ENCODE measurements around the gene OSBPL3. TPM values are rescaled to one million over a fixed set of nuclear protein-coding genes. Genes with fewer than 3 reads are reported as not detected.
A peak's percentile ranks its signal among the peaks of the same experiment; 100 is the strongest.

OSBPL3 gene
- polyA plus RNA-seq, 1 of the 3 experiments (the other 2 are of a cell fraction): 23.2 TPM

DNA sequence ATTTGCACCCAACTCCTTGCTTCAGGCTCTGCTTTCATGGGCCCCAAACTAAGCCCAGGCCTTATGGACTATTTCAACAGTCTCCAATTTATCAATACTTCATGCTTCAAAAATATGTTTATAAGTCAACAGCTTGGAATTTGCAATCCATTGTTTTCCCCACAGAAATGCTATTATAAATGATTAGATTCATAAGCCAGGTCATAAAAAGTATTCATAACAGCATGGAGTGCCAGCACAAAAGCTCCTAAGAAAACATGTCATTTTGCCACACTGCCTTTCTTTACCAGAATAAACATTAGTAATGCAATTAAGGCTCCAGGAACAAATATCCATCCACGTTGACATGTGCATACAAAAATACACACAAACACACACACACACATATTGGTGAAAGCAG is 30.1 kb downstream of the OSBPL3 start:
- Histone ChIP-seq H3K27ac (ENCODE audit: low read depth in 2 of 2, low read length in 1 of 2) (no peak overlapping the region), H3K36me3 (replicated peaks in 1 of 2; ENCODE audit: control insufficient read depth in 1 of 2, insufficient read depth in 2 of 2, low read length in 1 of 2) (no peaks in the 10 kb centered on the region)
- TF ChIP-seq GATA2 (CRISPR knock-in tag; IDR thresholded peaks at IDR 0.05) (no peak), NFIC (IDR thresholded peaks at IDR 0.05; ENCODE audit: borderline replicate concordance) (no peak), ELF1 (IDR thresholded peaks at IDR 0.05) (no peak), TCF12 (IDR thresholded peaks at IDR 0.05) (peak; percentile 53), JUND (IDR thresholded peaks at IDR 0.05) (no peak), GABPA (IDR thresholded peaks at IDR 0.05; ENCODE audit: low read depth) (no peak), MEF2A (IDR thresholded peaks at IDR 0.05; ENCODE audit: borderline replicate concordance, low read depth) (no peak), TAF1 (IDR thresholded peaks at IDR 0.05; ENCODE audit: borderline replicate concordance, low read depth, low read length) (no peak), FOXM1 (IDR thresholded peaks at IDR 0.05; ENCODE audit: low read depth) (no peak), TEAD4 (IDR thresholded peaks at IDR 0.05; ENCODE audit: borderline replicate concordance, insufficient read depth) (0 out of 2 replicates have a peak, but pooled peaks have one; percentile 18), MXI1 (IDR thresholded peaks at IDR 0.05; ENCODE audit: low read depth, low read length) (no peak)
- TF ChIP-seq, protein P1, sequence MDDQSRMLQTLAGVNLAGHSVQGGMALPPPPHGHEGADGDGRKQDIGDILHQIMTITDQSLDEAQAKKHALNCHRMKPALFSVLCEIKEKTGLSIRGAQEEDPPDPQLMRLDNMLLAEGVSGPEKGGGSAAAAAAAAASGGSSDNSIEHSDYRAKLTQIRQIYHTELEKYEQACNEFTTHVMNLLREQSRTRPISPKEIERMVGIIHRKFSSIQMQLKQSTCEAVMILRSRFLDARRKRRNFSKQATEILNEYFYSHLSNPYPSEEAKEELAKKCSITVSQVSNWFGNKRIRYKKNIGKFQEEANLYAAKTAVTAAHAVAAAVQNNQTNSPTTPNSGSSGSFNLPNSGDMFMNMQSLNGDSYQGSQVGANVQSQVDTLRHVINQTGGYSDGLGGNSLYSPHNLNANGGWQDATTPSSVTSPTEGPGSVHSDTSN (IDR thresholded peaks at IDR 0.05): peak; percentile 4; the same call in 1 of the 2 replicates
- TF ChIP-seq, protein P2, sequence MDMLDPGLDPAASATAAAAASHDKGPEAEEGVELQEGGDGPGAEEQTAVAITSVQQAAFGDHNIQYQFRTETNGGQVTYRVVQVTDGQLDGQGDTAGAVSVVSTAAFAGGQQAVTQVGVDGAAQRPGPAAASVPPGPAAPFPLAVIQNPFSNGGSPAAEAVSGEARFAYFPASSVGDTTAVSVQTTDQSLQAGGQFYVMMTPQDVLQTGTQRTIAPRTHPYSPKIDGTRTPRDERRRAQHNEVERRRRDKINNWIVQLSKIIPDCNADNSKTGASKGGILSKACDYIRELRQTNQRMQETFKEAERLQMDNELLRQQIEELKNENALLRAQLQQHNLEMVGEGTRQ (IDR thresholded peaks at IDR 0.05; ENCODE audit: borderline replicate concordance, low read depth, low read length): no peak
- TF ChIP-seq, protein P3, sequence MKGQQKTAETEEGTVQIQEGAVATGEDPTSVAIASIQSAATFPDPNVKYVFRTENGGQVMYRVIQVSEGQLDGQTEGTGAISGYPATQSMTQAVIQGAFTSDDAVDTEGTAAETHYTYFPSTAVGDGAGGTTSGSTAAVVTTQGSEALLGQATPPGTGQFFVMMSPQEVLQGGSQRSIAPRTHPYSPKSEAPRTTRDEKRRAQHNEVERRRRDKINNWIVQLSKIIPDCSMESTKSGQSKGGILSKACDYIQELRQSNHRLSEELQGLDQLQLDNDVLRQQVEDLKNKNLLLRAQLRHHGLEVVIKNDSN (IDR thresholded peaks at IDR 0.05; ENCODE audit: borderline replicate concordance, low read depth): no peak

DNA sequence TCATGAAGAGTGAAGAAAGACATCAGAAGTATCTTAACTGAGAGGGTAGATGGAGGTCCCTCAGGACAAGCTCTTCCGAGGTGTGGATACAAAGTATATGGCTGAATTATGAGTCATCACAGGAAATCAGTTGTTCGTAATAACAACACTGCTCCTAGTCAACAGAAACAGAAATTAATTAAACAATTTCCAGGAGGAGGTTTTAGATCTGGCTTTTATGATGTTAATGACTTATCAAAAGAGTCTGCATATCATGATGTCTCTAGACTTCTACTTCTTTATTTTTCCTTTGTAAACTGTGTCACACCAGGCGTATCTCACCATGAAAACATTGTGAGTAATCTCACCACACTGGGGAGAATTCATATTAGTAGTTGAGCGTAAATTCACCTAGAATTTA is 31.2 kb downstream of the OSBPL3 start:
- ChIA-PET CTCF (interaction anchor here (1.2 to 1.4 kb wide), 2 partner anchors 136 to 145 kb away, joined by 5 to 7 read pairs; no protein-coding TSS in a partner anchor), POLR2A (no interaction called here)
- Histone ChIP-seq H3K79me2 (ENCODE audit: insufficient read depth) (peaks cover 98% of the 10 kb centered on the region), H4K20me1 (ENCODE audit: insufficient read depth) (no peaks in the 10 kb centered on the region), H3K36me3 (replicated peaks in 1 of 2; ENCODE audit: control insufficient read depth in 1 of 2, insufficient read depth in 2 of 2, low read length in 1 of 2) (no peaks in the 10 kb centered on the region), H3K4me3 (ENCODE audit: low read depth in 2 of 2, low read length in 1 of 2) (no peak overlapping the region), H3K27me3 (ENCODE audit: insufficient read depth) (no peaks in the 10 kb centered on the region), H3K4me2 (no peak overlapping the region), H3K27ac (ENCODE audit: low read depth in 2 of 2, low read length in 1 of 2) (peak overlapping the region in 1 of 2 experiments; percentile 5; a peak in 1 of 4 replicates), H3K4me1 (ENCODE audit: control insufficient read depth in 1 of 2, insufficient read depth in 2 of 2, low read depth in 1 of 2, low read length in 1 of 2) (peaks cover 2 to 14% of the 10 kb centered on the region in 2 experiments; a peak in 3 of 4 replicates), H3K9me3 (no peaks in the 10 kb centered on the region), H3K9ac (no peak overlapping the region), H3K9me2 (no peaks in the 10 kb centered on the region), H2AFZ (ENCODE audit: low read depth) (no peak overlapping the region), H3F3A (replicated peaks; ENCODE audit: insufficient read depth) (peaks cover 12% of the 10 kb centered on the region)
- TF ChIP-seq CHD2 (IDR thresholded peaks at IDR 0.05; ENCODE audit: low read length, partially characterized antibody) (no peak), FOSL2 (IDR thresholded peaks at IDR 0.05; ENCODE audit: borderline replicate concordance, low read depth) (peak; percentile 19; the same call in 1 of the 2 replicates)
- WGBS (ENCODE audit: low lambda C conversion rate): 72% methylated on average over 4 of the region's 4 CpGs
- DNase-seq: no peak

More for the DNA sequence above, 30.1 kb downstream of the OSBPL3 start:
- 73% methylated on average over 1 of the region's 1 CpG for WGBS (ENCODE audit: low lambda C conversion rate)
- H3K4me3 ChIP-seq (ENCODE audit: low read depth in 2 of 2, low read length in 1 of 2): no peak overlapping the region
- peaks cover 100% of the 10 kb centered on the region for H3K79me2 ChIP-seq (ENCODE audit: insufficient read depth)
- H3F3A ChIP-seq (replicated peaks; ENCODE audit: insufficient read depth): peaks cover 3% of the 10 kb centered on the region
- POLR2A ChIA-PET: no interaction called here
- H4K20me1 ChIP-seq (ENCODE audit: insufficient read depth): no peaks in the 10 kb centered on the region
- CTCF ChIA-PET: interaction anchor here (2.2 kb wide), 1 partner anchor 29 kb away, joined by 7 read pairs; no protein-coding TSS in a partner anchor
- no peaks in the 10 kb centered on the region for H3K27me3 ChIP-seq (ENCODE audit: insufficient read depth)
- no peaks in the 10 kb centered on the region for H3K9me2 ChIP-seq
- DNase-seq: no peak
- no peaks in the 10 kb centered on the region for H3K9me3 ChIP-seq
- peaks cover 2 to 14% of the 10 kb centered on the region in 2 experiments; a peak in 3 of 4 replicates for H3K4me1 ChIP-seq (ENCODE audit: control insufficient read depth in 1 of 2, insufficient read depth in 2 of 2, low read depth in 1 of 2, low read length in 1 of 2)
- no peak overlapping the region for H3K4me2 ChIP-seq
- no peak overlapping the region for H2AFZ ChIP-seq (ENCODE audit: low read depth)
- H3K9ac ChIP-seq: no peak overlapping the region

Measured in SK-N-SH (cell line).